ENCODE measurements around the gene NRARP.

The NRARP gene

DNA sequence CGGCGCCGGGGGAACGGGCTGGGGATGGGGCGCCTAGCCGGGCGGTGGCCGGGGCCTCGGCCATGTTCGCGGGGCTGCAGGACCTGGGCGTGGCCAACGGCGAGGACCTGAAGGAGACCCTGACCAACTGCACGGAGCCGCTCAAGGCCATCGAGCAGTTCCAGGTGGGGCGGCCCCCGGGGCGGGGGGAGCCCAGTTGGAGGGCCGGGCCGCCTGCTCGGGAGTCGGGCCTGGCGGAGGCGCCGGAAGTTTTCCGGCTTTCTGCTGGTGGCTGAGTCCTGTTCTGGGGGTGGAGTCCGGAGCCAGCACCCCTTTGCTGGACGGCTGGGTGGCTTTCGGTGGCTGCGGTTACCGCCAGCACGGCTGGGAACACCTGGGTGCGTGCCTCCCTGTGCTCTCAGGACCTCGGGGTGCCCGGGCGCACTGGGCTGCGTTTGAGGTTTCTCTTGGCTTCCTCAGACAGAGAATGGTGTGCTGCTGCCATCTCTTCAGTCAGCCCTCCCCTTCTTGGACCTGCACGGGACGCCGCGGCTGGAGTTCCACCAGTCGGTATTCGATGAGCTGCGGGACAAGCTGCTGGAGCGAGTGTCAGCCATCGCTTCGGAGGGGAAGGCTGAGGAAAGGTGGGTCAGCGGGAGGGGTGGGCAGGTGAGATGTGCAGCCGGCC is 46.5 kb downstream of the NRARP start:
- DNase-seq = no peak

- DNase-seq = peak; percentile 91 to 92
Observed at GRCh38 chr9:137254624-137255447, 47.2 kb downstream of the NRARP start, which contains the start of gene NELFB. Gene NELFB, plus strand, starts transcription at chr9:137255327.

- DNase-seq = no peak
Observed at GRCh38 chr9:137253717-137254623, 48.1 kb downstream of the NRARP start.

- no peak for DNase-seq
Observed at GRCh38 chr9:137252555-137253506, 49.2 kb downstream of the NRARP start.

GRCh38 chr9:137251490-137252268 is 50.4 kb downstream of the NRARP start:
- no peak for DNase-seq

GRCh38 chr9:137251194-137251461 is 50.9 kb downstream of the NRARP start, which contains the start of gene STPG3:
Gene STPG3, plus strand, starts transcription at chr9:137251286. Its CDS starts 1 bp downstream, at chr9:137251287.
- no peak for DNase-seq

DNA sequence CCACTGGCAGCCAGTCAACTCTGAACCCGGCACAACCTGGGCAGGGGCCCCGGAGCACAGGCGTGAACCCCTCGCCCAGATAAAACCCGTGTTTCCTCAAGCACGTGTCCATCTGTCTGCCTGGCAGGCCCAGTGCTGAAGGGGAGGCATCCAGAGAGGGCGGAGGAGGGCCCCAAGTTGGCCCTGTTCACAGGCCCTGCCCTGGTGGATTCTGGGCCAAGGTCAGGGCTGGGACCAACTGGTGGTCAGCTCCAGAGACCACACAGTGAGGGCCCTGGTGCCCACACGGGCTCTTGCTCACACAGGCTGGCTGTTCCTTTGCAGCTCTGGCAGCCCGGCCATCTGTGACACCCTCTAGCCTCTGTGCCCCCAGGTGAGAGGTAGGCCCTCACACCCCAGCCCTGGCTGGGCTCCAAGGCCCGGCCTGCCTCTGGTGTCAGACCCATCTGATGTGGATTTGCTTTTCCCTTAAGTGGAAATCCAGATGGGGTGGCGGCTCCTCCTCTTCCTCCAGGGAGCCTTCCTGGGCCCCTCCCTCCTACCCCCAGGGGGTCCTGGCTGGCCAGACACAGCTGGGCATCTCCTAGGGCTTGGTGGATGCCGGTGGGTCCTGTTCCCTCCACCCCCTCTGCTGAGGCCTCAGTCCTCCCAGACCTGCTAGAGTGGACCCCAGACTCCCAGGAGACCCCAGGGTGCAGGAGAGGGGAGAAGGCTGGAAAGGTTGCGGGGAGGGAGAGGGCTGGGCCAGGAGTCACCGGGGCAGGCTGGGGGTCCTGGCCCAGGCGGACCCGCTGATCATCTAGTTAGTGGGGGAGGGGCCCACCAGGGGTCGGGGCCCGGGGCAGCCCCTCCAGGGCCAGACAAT is 51.5 kb downstream of the NRARP start:
- no peak for DNase-seq

All from activated CD4-positive, alpha-beta T cell treated with anti-CD3 and anti-CD28 coated beads, Interleukin-2, amount 50 U/mL, for 4 hours (primary cell).